ENCODE measurements around the gene STK32C. TPM values are rescaled to one million over a fixed set of nuclear protein-coding genes. Genes with fewer than 3 reads are reported as not detected.
A peak's percentile ranks its signal among the peaks of the same experiment; 100 is the strongest.

Gene STK32C
- 10 to 100 TPM in 1 of 2 donors, 1 to 10 TPM in 1; 7.2 to 21.5 TPM for total RNA-seq

DNA sequence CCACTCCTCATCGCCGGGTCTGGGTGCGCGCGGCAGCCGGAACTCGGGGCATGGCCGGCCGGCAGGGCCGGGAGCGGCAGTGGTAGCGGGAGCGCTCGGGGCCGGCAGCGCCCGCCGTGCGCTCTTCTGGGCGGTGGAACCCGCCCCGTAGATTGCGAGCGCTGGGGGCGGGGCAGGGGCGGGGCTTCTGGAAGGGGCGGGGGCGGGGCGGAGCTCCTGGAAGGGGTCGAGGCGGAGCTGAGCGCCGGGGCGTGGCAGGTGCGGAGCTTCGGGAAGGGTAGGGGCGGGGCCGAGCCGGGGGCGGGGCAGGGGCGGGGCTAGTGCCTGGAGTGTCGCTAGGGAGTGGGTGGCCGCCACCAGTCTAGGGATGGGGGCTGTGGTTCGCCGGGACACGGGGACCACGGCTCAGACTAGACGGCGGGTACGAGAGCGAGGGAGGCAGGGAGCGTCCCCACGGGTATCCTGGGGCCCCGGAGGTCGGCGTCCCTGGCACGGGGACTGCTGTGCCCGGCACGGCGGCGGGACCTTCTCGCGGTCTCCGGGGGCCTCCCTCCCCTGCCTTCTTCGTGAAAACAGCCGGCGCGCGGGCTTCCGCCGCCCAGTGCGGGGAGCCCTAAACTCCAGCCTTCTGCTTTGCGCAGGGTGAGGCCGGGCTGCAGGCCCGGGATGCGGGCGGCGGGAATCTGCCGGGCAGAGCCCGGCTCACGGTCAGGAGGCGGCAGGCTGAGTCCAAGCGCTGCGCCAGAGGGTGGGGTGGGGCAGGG is at the start of gene STK32C:
Gene STK32C (minus strand): TSS at position 128 of the 764 bp plus-strand sequence. CDS start 117 bp downstream, at position 11.
- intact Hi-C loops (cut with DNase I): no loop called here
- TF ChIP-seq POLR2A (IDR thresholded peaks at IDR 0.05) (peak; percentile 12), POLR2AphosphoS5 (IDR thresholded peaks at IDR 0.05) (peak; percentile 42)
- TF ChIP-seq, protein P1, sequence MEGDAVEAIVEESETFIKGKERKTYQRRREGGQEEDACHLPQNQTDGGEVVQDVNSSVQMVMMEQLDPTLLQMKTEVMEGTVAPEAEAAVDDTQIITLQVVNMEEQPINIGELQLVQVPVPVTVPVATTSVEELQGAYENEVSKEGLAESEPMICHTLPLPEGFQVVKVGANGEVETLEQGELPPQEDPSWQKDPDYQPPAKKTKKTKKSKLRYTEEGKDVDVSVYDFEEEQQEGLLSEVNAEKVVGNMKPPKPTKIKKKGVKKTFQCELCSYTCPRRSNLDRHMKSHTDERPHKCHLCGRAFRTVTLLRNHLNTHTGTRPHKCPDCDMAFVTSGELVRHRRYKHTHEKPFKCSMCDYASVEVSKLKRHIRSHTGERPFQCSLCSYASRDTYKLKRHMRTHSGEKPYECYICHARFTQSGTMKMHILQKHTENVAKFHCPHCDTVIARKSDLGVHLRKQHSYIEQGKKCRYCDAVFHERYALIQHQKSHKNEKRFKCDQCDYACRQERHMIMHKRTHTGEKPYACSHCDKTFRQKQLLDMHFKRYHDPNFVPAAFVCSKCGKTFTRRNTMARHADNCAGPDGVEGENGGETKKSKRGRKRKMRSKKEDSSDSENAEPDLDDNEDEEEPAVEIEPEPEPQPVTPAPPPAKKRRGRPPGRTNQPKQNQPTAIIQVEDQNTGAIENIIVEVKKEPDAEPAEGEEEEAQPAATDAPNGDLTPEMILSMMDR (IDR thresholded peaks at IDR 0.05): no peak
- Histone ChIP-seq H3K9me3 (no peaks in the 10 kb centered on the region), H3K4me1 (replicated peaks) (peaks cover 4% of the 10 kb centered on the region), H3K4me3 (peak within 1 kb of the TSS; percentile 67 to 80), H3K27me3 (replicated peaks; ENCODE audit: insufficient read depth) (no peaks in the 10 kb centered on the region), H3K36me3 (no peaks in the 10 kb centered on the region), H3K27ac (peak within 1 kb of the TSS; percentile 57 to 72)
- peak; percentile 90 for DNase-seq (ENCODE audit: low spot score)
- WGBS: 1% methylated on average over 53 of the region's 84 CpGs

DNA sequence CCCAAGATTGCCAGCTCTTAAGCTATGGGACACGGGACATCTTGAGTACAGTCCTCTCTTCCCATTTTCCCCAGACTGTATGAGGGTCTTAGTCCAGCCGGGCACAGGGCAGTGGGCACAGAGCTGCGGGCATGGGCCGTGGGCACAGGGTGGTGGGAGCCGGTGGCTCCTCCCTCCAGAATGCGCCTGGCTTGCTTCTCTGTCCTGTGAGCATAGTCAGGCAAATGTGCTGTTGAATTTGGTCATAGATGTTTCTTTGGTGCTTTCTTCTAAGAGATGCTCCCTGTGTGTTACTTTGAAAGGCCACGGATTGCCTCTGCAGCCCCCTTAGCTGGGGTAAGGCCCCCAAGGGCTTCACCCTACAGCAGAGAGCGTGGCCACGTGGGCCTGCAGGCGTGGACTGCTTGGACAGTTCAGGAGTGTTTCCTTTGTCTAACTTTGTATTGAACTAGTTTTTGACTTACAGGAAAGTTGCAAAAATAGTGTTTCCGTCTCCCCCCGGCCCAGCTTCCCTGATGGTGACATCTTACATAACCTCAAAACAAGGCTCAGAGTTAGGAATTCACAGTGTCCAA is 49.0 kb upstream of the STK32C start:
- H3K27me3 ChIP-seq (replicated peaks; ENCODE audit: insufficient read depth): no peaks in the 10 kb centered on the region
- 91% methylated on average over 12 of the region's 12 CpGs for WGBS
- H3K4me1 ChIP-seq (replicated peaks): no peaks in the 10 kb centered on the region
- H3K9me3 ChIP-seq: no peaks in the 10 kb centered on the region
- intact Hi-C loops (cut with DNase I): no loop called here
- H3K4me3 ChIP-seq: no peak overlapping the region
- TF ChIP-seq, protein P1 (IDR thresholded peaks at IDR 0.05): no peak
- no peak for TF ChIP-seq POLR2AphosphoS5 (IDR thresholded peaks at IDR 0.05)
- no peaks in the 10 kb centered on the region for H3K36me3 ChIP-seq
- no peak overlapping the region for H3K27ac ChIP-seq
- no peak for DNase-seq (ENCODE audit: low spot score)

DNA sequence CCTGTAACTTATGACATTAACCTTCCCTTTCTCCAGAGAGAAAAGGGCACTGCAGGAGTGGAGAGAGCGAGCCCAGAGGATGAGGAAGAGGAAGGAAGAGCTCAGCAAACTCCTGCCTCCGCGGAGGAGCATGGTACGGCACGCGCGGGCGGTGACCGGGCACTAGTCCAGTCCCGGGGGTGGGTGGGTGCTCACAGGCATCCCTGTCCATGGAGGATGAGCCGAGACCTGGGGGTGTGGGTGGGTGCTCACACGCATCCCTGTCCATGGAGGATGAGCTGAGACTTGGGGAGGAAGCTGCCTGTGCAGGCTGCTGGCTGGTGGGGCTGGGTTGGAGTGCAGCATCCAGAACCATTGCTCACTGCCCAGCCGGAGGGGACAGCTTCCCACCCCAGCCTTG is 48.0 kb upstream of the STK32C start:
- Histone ChIP-seq H3K4me3 (no peak overlapping the region), H3K27ac (no peak overlapping the region), H3K4me1 (replicated peaks) (no peaks in the 10 kb centered on the region), H3K27me3 (replicated peaks; ENCODE audit: insufficient read depth) (no peaks in the 10 kb centered on the region), H3K36me3 (no peaks in the 10 kb centered on the region), H3K9me3 (no peaks in the 10 kb centered on the region)
- intact Hi-C loops (cut with DNase I): no loop called here
- DNase-seq (ENCODE audit: low spot score): no peak
- WGBS: 87% methylated on average over 13 of the region's 13 CpGs
- TF ChIP-seq POLR2A (IDR thresholded peaks at IDR 0.05) (no peak), POLR2AphosphoS5 (IDR thresholded peaks at IDR 0.05) (no peak)
- TF ChIP-seq, protein P1 (IDR thresholded peaks at IDR 0.05): no peak

DNA sequence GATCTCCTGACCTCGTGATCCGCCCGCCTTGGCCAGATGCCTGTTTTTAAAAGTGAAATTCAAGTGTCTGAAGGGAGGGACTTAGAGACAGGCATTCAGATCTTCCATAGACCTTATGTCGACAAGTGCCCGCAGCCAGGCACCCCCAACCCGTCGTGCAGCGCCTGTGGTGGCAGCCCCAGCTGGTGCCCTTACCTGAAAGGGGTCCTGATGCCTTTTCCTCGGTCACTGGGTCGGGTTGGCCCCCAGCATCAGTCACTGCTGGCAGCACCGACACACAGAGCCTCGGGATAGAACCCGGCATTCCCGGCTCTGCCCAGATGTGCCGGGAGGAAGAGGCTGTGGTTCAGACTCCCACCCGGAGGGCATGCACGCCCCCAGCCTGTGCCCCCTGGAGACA is 47.5 kb upstream of the STK32C start:
- no peak overlapping the region for H3K4me3 ChIP-seq
- no peaks in the 10 kb centered on the region for H3K27me3 ChIP-seq (replicated peaks; ENCODE audit: insufficient read depth)
- DNase-seq (ENCODE audit: low spot score): no peak
- H3K36me3 ChIP-seq: no peaks in the 10 kb centered on the region
- intact Hi-C loops (cut with DNase I): no loop called here
- TF ChIP-seq POLR2A (IDR thresholded peaks at IDR 0.05): no peak
- TF ChIP-seq, protein P1 (IDR thresholded peaks at IDR 0.05): no peak
- TF ChIP-seq POLR2AphosphoS5 (IDR thresholded peaks at IDR 0.05): no peak
- H3K27ac ChIP-seq: no peak overlapping the region
- WGBS: 88% methylated on average over 17 of the region's 17 CpGs
- no peaks in the 10 kb centered on the region for H3K9me3 ChIP-seq
- H3K4me1 ChIP-seq (replicated peaks): no peaks in the 10 kb centered on the region

Measured in prostate gland (tissue), 2 donors.